Erythroblast (primary cell): ENCODE data around the gene SPDYC.
"Not testable (repeated sequence)": the region's sequence is repeated elsewhere in the genome, so short reads cannot be mapped to it uniquely, and the experiment has no call there.

Experiments used
- GATA1 ChIP-seq: IDR thresholded peaks from 2 replicates; pipeline ENCODE4 v1.6.1; 2011; ENCODE audit warnings: low read depth, mild to moderate bottlenecking, control low read depth, low read length, moderate library complexity
- POLR2A ChIP-seq: IDR thresholded peaks from 2 replicates; pipeline ENCODE4 v1.6.1; 2011; ENCODE audit warnings: mild to moderate bottlenecking, low read length

GRCh38 chr11:65174571-65175010 is 4.6 kb downstream of the SPDYC start:
- not testable (repeated sequence) for TF ChIP-seq POLR2A, GATA1
